OCI-LY1 (cell line): ENCODE results near the gene PACRG.

Source experiments
- H2AFZ ChIP-seq: fragments of 200-600 bp; sonication (generic), shearing (Covaris generic); 2 replicates; pipeline ENCODE4 v1.6.0; 2014; ENCODE audit warnings: antibody characterized with exemption, mild to moderate bottlenecking, low read length
- H3F3A ChIP-seq: fragments of 200-600 bp; sonication (generic), shearing (Covaris generic); 2 replicates; pipeline ENCODE4 v1.6.0; 2014; ENCODE audit warnings: mild to moderate bottlenecking, antibody characterized with exemption, low read length, moderate library complexity; ENCODE audit not compliant: insufficient read depth
- H3K27ac ChIP-seq: fragments of 200-600 bp; sonication (generic); 2 replicates; pipeline ENCODE4 v1.5.1; 2014; ENCODE audit warnings: low read length, mixed run types, mild to moderate bottlenecking, low read depth; ENCODE audit not compliant: poor library complexity, severe bottlenecking
- H3K27me3 ChIP-seq: fragments of 200-600 bp; sonication (generic); 2 replicates; pipeline ENCODE4 v1.6.0; 2014; ENCODE audit warnings: antibody characterized with exemption, mild to moderate bottlenecking, low read length, moderate library complexity; ENCODE audit not compliant: insufficient read depth
- H3K36me3 ChIP-seq: fragments of 200-600 bp; sonication (generic); 2 replicates; pipeline ENCODE4 v1.6.1; 2014; ENCODE audit warnings: mild to moderate bottlenecking, antibody characterized with exemption, low read length, moderate library complexity, mixed read lengths; ENCODE audit not compliant: insufficient read depth
- H3K4me1 ChIP-seq: fragments of 200-600 bp; sonication (generic); 2 replicates; pipeline ENCODE4 v1.5.1; 2014; ENCODE audit warnings: mild to moderate bottlenecking, low read length, moderate library complexity; ENCODE audit not compliant: insufficient read depth, severe bottlenecking
- H3K4me2 ChIP-seq: fragments of 200-600 bp; sonication (generic), shearing (Covaris generic); 2 replicates; pipeline ENCODE4 v1.6.1; 2014; ENCODE audit warnings: low read length
- H3K4me3 ChIP-seq: fragments of 200-600 bp; sonication (generic); 2 replicates; pipeline ENCODE4 v1.5.1; 2014; ENCODE audit warnings: low read length, low read depth, mild to moderate bottlenecking, mixed read lengths; ENCODE audit not compliant: poor library complexity, severe bottlenecking
- H3K79me2 ChIP-seq: fragments of 200-600 bp; shearing (Covaris generic); 2 replicates; pipeline ENCODE4 v1.6.1; 2016; ENCODE audit warnings: mixed run types, low read length, mixed read lengths; ENCODE audit not compliant: insufficient read depth
- H3K9ac ChIP-seq: fragments of 200-600 bp; sonication (generic), shearing (Covaris generic); 2 replicates; pipeline ENCODE4 v1.6.1; 2014; ENCODE audit warnings: mild to moderate bottlenecking, low read length, mixed read lengths
- H3K9me2 ChIP-seq: fragments of 200-600 bp; sonication (generic), shearing (Covaris generic); 2 replicates; pipeline ENCODE4 v1.6.1; 2014; ENCODE audit warnings: low read depth, mild to moderate bottlenecking, low read length, mixed read lengths
- H3K9me3 ChIP-seq: fragments of 200-600 bp; shearing (Covaris generic); 2 replicates; pipeline ENCODE4 v1.6.1; 2014; ENCODE audit warnings: low read length, mixed read lengths
- H4K20me1 ChIP-seq: fragments of 200-600 bp; sonication (generic), shearing (Covaris generic); 2 replicates; pipeline ENCODE4 v1.6.0; 2016; ENCODE audit warnings: mild to moderate bottlenecking, low read length; ENCODE audit not compliant: insufficient read depth
- EZH2 ChIP-seq: fragments of 200-600 bp; sonication (generic), shearing (Covaris generic); IDR thresholded peaks from 2 replicates; pipeline ENCODE4 v1.8.0; 2017; ENCODE audit warnings: borderline replicate concordance, mixed run types, mild to moderate bottlenecking, antibody characterized with exemption, low read length, moderate library complexity, mixed read lengths
- TF ChIP-seq, protein P1 (sequence below): fragments of 200-600 bp; sonication (generic), shearing (Covaris generic); IDR thresholded peaks from 2 replicates; pipeline ENCODE4 v1.5.1; 2017; ENCODE audit warnings: mild to moderate bottlenecking, antibody characterized with exemption, low read length, moderate library complexity, mixed read lengths

The PACRG gene

DNA sequence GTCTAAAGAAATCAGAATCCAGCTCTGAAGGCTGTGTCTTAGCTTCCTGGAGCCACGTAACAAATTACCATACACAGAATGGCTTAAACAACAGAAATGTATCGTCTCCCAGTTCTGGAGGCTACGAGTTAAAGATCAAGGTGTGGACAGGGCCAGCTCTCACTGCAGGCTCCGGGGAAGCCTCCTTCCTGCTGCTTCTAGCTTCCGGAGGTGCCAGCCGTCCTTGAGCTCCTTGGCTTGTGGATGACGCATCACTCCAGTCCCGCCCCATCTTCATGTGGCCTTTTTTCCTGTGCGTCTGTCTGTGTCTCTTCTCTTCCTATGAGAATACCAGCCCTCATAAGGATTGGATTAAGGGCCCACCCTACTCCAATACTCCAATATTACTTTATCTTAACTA is 367.6 kb downstream of the PACRG start:
- H3K4me1 ChIP-seq, result no peaks in the 10 kb centered on the region
- H3K4me2 ChIP-seq, result no peak overlapping the region
- H3K79me2 ChIP-seq, result no peaks in the 10 kb centered on the region
- no peak overlapping the region for H2AFZ ChIP-seq
- no peaks in the 10 kb centered on the region for H4K20me1 ChIP-seq
- no peaks in the 10 kb centered on the region for H3K36me3 ChIP-seq
- TF ChIP-seq, protein P1, sequence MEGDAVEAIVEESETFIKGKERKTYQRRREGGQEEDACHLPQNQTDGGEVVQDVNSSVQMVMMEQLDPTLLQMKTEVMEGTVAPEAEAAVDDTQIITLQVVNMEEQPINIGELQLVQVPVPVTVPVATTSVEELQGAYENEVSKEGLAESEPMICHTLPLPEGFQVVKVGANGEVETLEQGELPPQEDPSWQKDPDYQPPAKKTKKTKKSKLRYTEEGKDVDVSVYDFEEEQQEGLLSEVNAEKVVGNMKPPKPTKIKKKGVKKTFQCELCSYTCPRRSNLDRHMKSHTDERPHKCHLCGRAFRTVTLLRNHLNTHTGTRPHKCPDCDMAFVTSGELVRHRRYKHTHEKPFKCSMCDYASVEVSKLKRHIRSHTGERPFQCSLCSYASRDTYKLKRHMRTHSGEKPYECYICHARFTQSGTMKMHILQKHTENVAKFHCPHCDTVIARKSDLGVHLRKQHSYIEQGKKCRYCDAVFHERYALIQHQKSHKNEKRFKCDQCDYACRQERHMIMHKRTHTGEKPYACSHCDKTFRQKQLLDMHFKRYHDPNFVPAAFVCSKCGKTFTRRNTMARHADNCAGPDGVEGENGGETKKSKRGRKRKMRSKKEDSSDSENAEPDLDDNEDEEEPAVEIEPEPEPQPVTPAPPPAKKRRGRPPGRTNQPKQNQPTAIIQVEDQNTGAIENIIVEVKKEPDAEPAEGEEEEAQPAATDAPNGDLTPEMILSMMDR, result no peak
- no peak for TF ChIP-seq EZH2
- no peaks in the 10 kb centered on the region for H3F3A ChIP-seq
- H3K4me3 ChIP-seq, result no peak overlapping the region
- H3K27ac ChIP-seq, result no peak overlapping the region
- H3K27me3 ChIP-seq, result peaks cover 5% of the 10 kb centered on the region; the same call in 1 of the 2 replicates
- H3K9me3 ChIP-seq, result no peaks in the 10 kb centered on the region
- no peak overlapping the region for H3K9ac ChIP-seq
- H3K9me2 ChIP-seq, result no peaks in the 10 kb centered on the region

DNA sequence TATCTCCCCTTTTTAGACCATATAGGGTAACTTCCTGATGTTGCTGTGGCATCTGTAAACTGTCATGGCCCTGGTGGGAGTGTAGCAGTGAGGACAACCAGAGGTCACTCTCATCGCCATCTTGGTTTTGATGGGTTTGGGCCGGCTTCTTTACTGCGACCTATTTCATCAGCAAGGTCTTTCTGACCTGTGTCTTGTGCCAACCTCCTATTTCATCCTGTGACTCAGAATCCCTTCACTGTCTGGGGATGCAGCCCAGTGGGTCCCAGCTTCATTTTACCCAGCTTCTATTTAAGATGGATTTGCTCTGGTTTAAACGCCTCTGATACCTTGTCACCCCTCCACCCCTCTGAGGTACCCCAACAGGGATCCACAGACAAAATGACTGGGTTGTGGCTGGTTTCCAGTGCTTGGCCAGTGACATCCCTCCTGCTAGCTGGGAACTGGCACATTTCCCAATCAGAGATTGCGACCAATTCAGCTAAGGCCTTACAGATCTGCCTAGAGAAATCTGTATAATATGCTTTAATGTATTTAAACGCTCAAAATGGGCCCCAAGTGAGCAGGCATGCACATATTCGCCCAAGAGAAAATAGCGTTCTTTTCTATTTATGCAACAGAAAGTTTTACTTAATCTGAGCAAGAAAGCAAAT is 371.2 kb downstream of the PACRG start:
- H3K9me2 ChIP-seq, result no peaks in the 10 kb centered on the region
- H3K9me3 ChIP-seq, result no peaks in the 10 kb centered on the region
- no peak overlapping the region for H2AFZ ChIP-seq
- no peak overlapping the region for H3K4me2 ChIP-seq
- no peak overlapping the region for H3K9ac ChIP-seq
- H4K20me1 ChIP-seq, result no peaks in the 10 kb centered on the region
- H3K27ac ChIP-seq, result no peak overlapping the region
- no peaks in the 10 kb centered on the region for H3K36me3 ChIP-seq
- no peaks in the 10 kb centered on the region for H3F3A ChIP-seq
- peaks cover 5% of the 10 kb centered on the region; the same call in 1 of the 2 replicates for H3K27me3 ChIP-seq
- H3K79me2 ChIP-seq, result no peaks in the 10 kb centered on the region
- H3K4me3 ChIP-seq, result no peak overlapping the region
- H3K4me1 ChIP-seq, result no peaks in the 10 kb centered on the region
- TF ChIP-seq, protein P1, result no peak
- TF ChIP-seq EZH2, result no peak

DNA sequence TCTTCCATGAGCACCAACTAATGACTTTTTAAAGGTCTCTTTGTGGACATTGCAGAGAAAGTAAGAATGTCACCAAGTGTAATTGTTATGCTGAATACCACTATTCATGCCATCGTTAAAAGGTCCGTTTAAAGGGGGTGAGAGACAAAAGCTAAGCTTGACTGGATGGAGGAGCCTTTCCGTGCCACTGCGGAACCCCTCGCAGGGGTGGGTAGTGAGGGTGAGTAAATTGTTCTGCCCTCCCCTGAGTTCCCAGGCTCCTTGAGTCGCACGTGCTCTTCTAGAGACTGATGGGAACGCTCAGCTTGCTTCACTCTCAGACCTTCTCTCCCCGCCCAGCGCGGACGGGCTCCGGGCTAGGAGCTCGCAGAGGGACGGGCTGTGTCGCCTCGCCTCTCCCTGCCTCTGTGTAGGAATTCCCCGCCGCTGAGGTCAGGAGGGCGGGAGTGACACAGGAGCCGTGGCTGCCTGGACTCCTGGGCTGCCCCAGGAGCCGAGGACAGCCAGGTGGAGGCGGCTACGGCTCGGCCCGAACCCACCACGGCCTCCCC is 371.9 kb downstream of the PACRG start:
- no peaks in the 10 kb centered on the region for H3F3A ChIP-seq
- no peaks in the 10 kb centered on the region for H3K9me3 ChIP-seq
- H3K36me3 ChIP-seq, result no peaks in the 10 kb centered on the region
- H3K27me3 ChIP-seq, result peaks cover 5% of the 10 kb centered on the region; the same call in 1 of the 2 replicates
- TF ChIP-seq, protein P1, result no peak
- no peak for TF ChIP-seq EZH2
- H3K27ac ChIP-seq, result no peak overlapping the region
- no peaks in the 10 kb centered on the region for H3K4me1 ChIP-seq
- no peak overlapping the region for H3K4me2 ChIP-seq
- no peaks in the 10 kb centered on the region for H4K20me1 ChIP-seq
- no peak overlapping the region for H3K9ac ChIP-seq
- H3K9me2 ChIP-seq, result no peaks in the 10 kb centered on the region
- no peak overlapping the region for H2AFZ ChIP-seq
- H3K79me2 ChIP-seq, result no peaks in the 10 kb centered on the region
- H3K4me3 ChIP-seq, result no peak overlapping the region
